GDM1 (cell line): ENCODE data around the gene CHMP2A.
"Not testable (repeated sequence)": the region's sequence is repeated elsewhere in the genome, so short reads cannot be mapped to it uniquely, and the experiment has no call there.

Experiments
- DNase-seq: peaks from one replicate; lab custom pipeline; 2025; lab: John Stamatoyannopoulos, UW

Gene CHMP2A

GRCh38 chr19:58555369-58555885 is 522 bp upstream of the CHMP2A start:
- no peak for DNase-seq

- no peak for DNase-seq
These were observed 959 bp downstream of the CHMP2A start for GRCh38 chr19:58553799-58554493.

- no peak for DNase-seq
These were observed 2.2 kb downstream of the CHMP2A start for GRCh38 chr19:58552655-58553054.

GRCh38 chr19:58551577-58552471 is 3.1 kb downstream of the CHMP2A start:
- no peak for DNase-seq

DNA sequence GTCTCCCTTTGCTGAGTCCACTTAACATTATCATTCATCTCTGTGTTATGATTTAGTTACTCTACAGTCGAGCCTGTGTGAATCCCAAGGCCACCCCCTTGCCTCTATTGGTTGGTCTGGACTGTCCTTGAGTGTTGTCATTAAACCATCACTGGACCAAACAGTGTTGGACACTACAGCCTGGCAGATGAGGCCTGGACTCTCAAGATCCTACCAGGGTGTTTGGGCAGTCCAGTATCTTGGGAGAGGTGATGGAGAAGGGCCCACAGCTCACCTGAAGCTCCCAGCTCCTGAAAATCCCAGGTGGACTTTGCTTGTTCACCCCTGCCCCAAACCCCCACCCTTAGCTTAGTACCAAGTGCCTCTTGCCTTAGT is 3.8 kb downstream of the CHMP2A start:
- DNase-seq: no peak

DNA sequence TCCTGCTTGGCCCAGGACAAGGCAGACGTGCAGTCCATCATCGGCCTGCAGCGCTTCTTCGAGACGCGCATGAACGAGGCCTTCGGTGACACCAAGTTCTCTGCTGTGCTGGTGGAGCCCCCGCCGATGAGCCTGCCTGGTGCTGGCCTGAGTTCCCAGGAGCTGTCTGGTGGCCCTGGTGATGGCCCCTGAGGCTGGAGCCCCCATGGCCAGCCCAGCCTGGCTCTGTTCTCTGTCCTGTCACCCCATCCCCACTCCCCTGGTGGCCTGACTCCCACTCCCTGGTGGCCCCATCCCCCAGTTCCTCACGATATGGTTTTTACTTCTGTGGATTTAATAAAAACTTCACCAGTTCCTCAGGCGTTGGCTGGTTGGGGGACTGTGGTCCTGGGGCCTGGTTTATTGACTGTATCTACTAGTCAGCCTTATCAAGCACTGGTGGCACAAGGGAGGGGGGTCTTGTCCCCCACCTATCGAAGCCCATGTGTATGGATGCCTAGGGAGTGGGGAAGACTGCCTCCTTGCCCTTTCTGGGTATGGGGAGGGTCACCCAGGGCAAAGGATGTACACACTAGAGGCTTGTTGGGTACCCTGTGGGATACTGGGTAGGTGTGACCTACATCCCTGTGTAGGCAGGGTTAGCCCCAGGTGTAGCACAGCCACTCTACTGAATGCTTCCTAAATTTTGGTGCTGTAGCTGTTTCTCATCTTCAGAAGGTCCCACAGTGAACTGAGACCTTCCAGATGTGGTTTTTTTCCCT is 4.4 kb downstream of the CHMP2A start:
- DNase-seq: no peak

GRCh38 chr19:58549664-58550361 is 5.1 kb downstream of the CHMP2A start:
- no peak for DNase-seq

DNA sequence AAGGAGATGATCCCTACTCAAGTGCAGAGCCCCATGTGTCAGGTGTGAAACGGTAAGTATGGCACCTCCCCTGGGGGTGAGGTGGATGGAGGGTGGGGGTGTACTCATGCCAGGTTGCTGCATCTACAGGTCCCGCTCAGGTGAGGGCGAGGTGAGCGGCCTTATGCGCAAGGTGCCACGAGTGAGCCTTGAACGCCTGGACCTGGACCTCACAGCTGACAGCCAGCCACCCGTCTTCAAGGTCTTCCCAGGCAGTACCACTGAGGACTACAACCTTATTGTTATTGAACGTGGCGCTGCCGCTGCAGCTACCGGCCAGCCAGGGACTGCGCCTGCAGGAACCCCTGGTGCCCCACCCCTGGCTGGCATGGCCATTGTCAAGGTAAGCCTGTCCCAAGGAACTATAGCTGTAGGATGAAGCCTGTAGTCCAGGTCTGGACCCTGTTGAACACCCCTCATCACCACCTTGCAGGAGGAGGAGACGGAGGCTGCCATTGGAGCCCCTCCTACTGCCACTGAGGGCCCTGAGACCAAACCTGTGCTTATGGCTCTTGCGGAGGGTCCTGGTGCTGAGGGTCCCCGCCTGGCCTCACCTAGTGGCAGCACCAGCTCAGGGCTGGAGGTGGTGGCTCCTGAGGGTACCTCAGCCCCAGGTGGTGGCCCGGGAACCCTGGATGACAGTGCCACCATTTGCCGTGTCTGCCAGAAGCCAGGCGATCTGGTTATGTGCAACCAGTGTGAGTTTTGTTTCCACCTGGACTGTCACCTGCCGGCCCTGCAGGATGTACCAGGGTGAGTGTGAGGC is 5.8 kb downstream of the CHMP2A start:
- DNase-seq: no peak

GRCh38 chr19:58547323-58548312 is 7.3 kb downstream of the CHMP2A start:
- no peak for DNase-seq

GRCh38 chr19:58546019-58546530 is 8.8 kb downstream of the CHMP2A start:
- no peak for DNase-seq

DNA sequence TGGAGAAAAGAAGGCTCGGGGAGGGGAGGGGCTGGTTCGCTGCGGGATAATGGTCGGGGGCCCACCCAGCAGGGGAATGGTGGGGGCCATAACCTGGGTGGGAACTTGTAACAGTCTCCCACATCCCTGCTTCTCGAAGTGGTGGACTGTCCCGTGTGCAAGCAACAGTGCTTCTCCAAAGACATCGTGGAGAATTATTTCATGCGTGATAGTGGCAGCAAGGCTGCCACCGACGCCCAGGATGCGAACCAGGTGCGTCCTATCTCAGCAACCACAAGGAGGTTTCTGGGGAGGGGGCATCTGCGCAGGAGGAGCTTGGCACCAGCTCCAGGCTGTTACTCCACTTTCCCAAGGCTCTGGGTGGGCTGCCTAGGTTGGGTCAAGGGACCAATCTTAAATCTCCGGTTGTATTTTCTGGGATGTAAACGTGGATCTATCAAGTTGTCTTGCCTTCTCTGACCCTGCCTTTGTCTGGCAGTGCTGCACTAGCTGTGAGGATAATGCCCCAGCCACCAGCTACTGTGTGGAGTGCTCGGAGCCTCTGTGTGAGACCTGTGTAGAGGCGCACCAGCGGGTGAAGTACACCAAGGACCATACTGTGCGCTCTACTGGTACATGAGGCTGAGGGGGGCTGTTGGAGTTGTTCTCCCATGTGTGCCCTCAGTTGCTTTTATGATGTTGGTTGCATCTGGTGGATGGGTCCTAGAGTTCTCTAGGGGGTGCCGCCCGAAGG is 9.5 kb downstream of the CHMP2A start:
- no peak for DNase-seq

DNA sequence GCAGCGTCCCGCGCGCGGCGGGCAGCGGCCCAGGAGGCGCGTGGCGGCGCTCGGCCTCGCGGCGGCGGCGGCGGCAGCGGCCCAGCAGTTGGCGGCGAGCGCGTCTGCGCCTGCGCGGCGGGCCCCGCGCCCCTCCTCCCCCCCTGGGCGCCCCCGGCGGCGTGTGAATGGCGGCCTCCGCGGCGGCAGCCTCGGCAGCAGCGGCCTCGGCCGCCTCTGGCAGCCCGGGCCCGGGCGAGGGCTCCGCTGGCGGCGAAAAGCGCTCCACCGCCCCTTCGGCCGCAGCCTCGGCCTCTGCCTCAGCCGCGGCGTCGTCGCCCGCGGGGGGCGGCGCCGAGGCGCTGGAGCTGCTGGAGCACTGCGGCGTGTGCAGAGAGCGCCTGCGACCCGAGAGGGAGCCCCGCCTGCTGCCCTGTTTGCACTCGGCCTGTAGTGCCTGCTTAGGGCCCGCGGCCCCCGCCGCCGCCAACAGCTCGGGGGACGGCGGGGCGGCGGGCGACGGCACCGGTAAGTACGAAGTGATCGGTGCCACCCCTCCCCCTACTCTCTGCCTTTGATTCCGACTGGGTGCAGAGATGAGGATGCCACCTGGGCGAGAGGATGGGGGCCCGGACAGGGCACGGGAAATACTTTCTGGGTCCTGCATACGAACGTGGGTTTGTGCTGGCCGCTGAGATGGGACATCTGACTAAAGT is 10.2 kb downstream of the CHMP2A start:
- DNase-seq: no peak

GRCh38 chr19:58543826-58544590 is 10.9 kb downstream of the CHMP2A start, which contains the start of gene TRIM28:
TSS of gene TRIM28 (plus strand) at chr19:58544064. CDS start at chr19:58544758, 694 bp downstream.
- DNase-seq: no peak

- DNase-seq: not testable (repeated sequence)
These were observed 12.1 kb downstream of the CHMP2A start for GRCh38 chr19:58542641-58543372.

- DNase-seq: not testable (repeated sequence)
These were observed 15.7 kb downstream of the CHMP2A start for GRCh38 chr19:58539169-58539559.
